Panc1 (cell line): Measurements from ENCODE around the gene PRKAG2. TPM values are rescaled to one million over a fixed set of nuclear protein-coding genes. Genes with fewer than 3 reads are reported as not detected.

Experiments used
- ATAC-seq: fragments of 200-7000 bp; cut with Tn5 transposase; 2 replicates; pipeline ENCODE4 v1.9.1; 2020; ENCODE audit warnings: mild to moderate bottlenecking, moderate library complexity
- BruUV-seq: library from RNA; stranded (reverse); fragments of 400-500 nt; replicated peaks from 2 replicates; lab custom pipeline; 2021; lab: Mats Ljungman, UMichigan
- CTCF ChIA-PET: fragments of 300-600 bp; sonication (Branson Sonifier 250); formaldehyde crosslinking; loops from one replicate; lab custom pipeline; 2022; ENCODE audit warnings: antibody characterized with exemption; lab: Charles Lee
- POLR2A ChIA-PET: fragments of 300-600 bp; sonication (Branson Sonifier 250); formaldehyde crosslinking; loops from one replicate; lab custom pipeline; 2022; ENCODE audit warnings: antibody characterized with exemption; lab: Charles Lee
- DNase-seq: peaks from one replicate; pipeline ENCODE4 v3.0.0-alpha.2; 2010; ENCODE audit warnings: low read depth, low spot score
- H3K27ac ChIP-seq: 2 replicates; pipeline ENCODE4 v1.5.1; 2011; ENCODE audit warnings: mild to moderate bottlenecking, low read length, inconsistent platforms
- H3K27me3 ChIP-seq: fragments of 200-500 bp; sonication (Bioruptor generic); 2 replicates; pipeline ENCODE4 v1.6.0; 2014; ENCODE audit warnings: low read length, inconsistent platforms; ENCODE audit not compliant: control insufficient read depth, insufficient read depth
- H3K36me3 ChIP-seq: fragments of 200-500 bp; sonication (Bioruptor generic); 2 replicates; pipeline ENCODE4 v1.5.1; 2014; ENCODE audit warnings: inconsistent platforms, mild to moderate bottlenecking, low read length, moderate library complexity; ENCODE audit not compliant: control insufficient read depth, insufficient read depth
- H3K4me1 ChIP-seq: 2 replicates; pipeline ENCODE4 v1.5.1; 2011; ENCODE audit warnings: inconsistent platforms, mild to moderate bottlenecking, low read length, moderate library complexity; ENCODE audit not compliant: control insufficient read depth, insufficient read depth
- H3K4me3 ChIP-seq, 2 experiments: 2 replicates each; pipeline ENCODE4 v1.5.1; 2011 to 2012; ENCODE audit warnings: low read depth in 2 of 2, low read length in 2 of 2, mild to moderate bottlenecking in 2 of 2, inconsistent platforms in 1 of 2, moderate library complexity in 1 of 2
- H3K9me3 ChIP-seq: fragments of 200-500 bp; sonication (Bioruptor generic); 2 replicates; pipeline ENCODE4 v1.5.1; 2014; ENCODE audit warnings: low read depth, mild to moderate bottlenecking, inconsistent platforms, low read length, moderate library complexity; ENCODE audit not compliant: control insufficient read depth, insufficient read depth
- SIN3A ChIP-seq: IDR thresholded peaks from 2 replicates; pipeline ENCODE4 v1.6.1; 2012; ENCODE audit warnings: low read depth, mild to moderate bottlenecking, low read length, moderate library complexity, borderline replicate concordance; ENCODE audit not compliant: insufficient read depth
- TCF7L2 ChIP-seq: IDR thresholded peaks from 2 replicates; pipeline ENCODE4 v1.6.1; 2011; ENCODE audit warnings: mild to moderate bottlenecking, low read depth, low read length, inconsistent platforms
- in situ Hi-C: cut with HindIII; loops from 2 replicates; pipeline ENCODE4 v1.10.0; 2016; ENCODE audit warnings: low sequenced_read_pairs, low pct_unique_long_range_greater_than_20kb
- intact Hi-C: fragments of 100-400 bp; cut with micrococcal nuclease; formaldehyde crosslinking; loops from one replicate; pipeline ENCODE4 v1.10.0; 2022; ENCODE audit not compliant: unreplicated experiment
- total RNA-seq: library from RNA; stranded (reverse); gene quantifications from one replicate; pipeline ENCODE4 v1.2.1, GENCODE V29; 2021; ENCODE audit not compliant: unreplicated experiment
- TF ChIP-seq, protein P1 (sequence below): fragments of 450-650 bp; IDR thresholded peaks from 2 replicates; pipeline ENCODE4 v1.5.1; 2017; ENCODE audit warnings: mild to moderate bottlenecking
- TF ChIP-seq, protein P2 (sequence below), 2 experiments: IDR thresholded peaks; 2 replicates each; pipeline ENCODE4 v1.6.1; 2011 to 2012; ENCODE audit warnings: low read depth in 2 of 2, control low read depth in 1 of 2, low read length in 1 of 2, mild to moderate bottlenecking in 1 of 2, moderate library complexity in 1 of 2; ENCODE audit not compliant: insufficient read depth in 1 of 2

The PRKAG2 gene
- total RNA-seq, 1 experiment from 2014 or later: 71.6 TPM

DNA sequence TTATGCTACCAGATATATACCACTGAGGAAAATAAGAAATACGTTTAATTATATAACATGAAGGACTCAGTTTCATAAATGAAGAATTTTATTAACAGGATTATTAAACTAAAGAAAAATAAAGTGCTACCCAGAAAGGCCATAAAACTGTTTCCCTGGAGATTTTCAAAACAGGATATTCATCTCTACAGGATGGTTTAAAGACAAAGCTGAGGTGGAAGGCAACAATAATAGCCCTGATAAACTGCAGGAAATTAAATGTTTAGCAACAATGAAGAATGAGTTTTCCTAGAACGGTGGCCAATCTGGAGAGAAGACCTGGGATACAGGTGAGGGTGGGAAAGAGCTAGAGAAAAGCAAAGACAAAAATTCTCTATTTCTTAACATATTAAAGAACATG, 369.1 kb downstream of the PRKAG2 start:
- in situ Hi-C loops: no loop called here
- ChIA-PET POLR2A (no interaction called here), CTCF (interaction anchor here (0.7 to 1.0 kb wide), 2 partner anchors 9 to 51 kb away, joined by 4 to 6 read pairs; no protein-coding TSS in a partner anchor)
- Histone ChIP-seq H3K27ac (no peak overlapping the region), H3K36me3 (no peaks in the 10 kb centered on the region), H3K4me3 (no peak overlapping the region), H3K27me3 (no peaks in the 10 kb centered on the region), H3K4me1 (peaks cover 76% of the 10 kb centered on the region), H3K9me3 (no peaks in the 10 kb centered on the region)
- TF ChIP-seq SIN3A (no peak), TCF7L2 (no peak)
- ATAC-seq (no peak), DNase-seq (no peak)
- no TSS peak for BruUV-seq
- intact Hi-C loops: no loop called here

DNA sequence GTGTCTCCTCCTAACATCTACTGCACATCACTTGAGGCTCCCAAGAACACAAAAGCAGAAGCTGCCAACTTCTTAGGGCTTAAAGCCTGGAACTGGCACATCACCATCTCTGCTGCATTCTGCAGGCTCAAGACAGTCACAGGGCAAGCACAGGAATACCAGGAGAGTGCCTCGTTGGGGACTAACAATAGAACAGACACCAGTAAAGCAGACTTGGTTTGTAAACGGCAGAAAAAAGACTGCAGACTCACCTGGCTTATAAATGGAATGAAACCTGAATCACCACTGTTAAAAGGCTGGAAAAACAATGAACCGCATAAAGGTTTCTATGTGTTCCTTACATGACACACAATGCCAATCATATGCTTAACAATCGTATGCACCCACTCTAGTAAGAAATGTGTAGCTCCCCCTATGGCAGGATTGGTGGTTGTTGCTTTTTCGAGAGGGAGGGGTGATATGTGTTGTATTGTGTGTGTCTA, 370.0 kb downstream of the PRKAG2 start:
- no TSS peak for BruUV-seq
- Histone ChIP-seq H3K36me3 (no peaks in the 10 kb centered on the region), H3K27ac (0 out of 2 replicates have a peak overlapping the region, but pooled peaks have one; percentile 12), H3K4me1 (peaks cover 75% of the 10 kb centered on the region), H3K9me3 (no peaks in the 10 kb centered on the region), H3K27me3 (no peaks in the 10 kb centered on the region), H3K4me3 (no peak overlapping the region)
- in situ Hi-C loops: no loop called here
- ATAC-seq (peak; percentile 73), DNase-seq (no peak)
- TF ChIP-seq, protein P1, sequence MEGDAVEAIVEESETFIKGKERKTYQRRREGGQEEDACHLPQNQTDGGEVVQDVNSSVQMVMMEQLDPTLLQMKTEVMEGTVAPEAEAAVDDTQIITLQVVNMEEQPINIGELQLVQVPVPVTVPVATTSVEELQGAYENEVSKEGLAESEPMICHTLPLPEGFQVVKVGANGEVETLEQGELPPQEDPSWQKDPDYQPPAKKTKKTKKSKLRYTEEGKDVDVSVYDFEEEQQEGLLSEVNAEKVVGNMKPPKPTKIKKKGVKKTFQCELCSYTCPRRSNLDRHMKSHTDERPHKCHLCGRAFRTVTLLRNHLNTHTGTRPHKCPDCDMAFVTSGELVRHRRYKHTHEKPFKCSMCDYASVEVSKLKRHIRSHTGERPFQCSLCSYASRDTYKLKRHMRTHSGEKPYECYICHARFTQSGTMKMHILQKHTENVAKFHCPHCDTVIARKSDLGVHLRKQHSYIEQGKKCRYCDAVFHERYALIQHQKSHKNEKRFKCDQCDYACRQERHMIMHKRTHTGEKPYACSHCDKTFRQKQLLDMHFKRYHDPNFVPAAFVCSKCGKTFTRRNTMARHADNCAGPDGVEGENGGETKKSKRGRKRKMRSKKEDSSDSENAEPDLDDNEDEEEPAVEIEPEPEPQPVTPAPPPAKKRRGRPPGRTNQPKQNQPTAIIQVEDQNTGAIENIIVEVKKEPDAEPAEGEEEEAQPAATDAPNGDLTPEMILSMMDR: peak; percentile 51
- TF ChIP-seq SIN3A: no peak
- TF ChIP-seq, protein P2, sequence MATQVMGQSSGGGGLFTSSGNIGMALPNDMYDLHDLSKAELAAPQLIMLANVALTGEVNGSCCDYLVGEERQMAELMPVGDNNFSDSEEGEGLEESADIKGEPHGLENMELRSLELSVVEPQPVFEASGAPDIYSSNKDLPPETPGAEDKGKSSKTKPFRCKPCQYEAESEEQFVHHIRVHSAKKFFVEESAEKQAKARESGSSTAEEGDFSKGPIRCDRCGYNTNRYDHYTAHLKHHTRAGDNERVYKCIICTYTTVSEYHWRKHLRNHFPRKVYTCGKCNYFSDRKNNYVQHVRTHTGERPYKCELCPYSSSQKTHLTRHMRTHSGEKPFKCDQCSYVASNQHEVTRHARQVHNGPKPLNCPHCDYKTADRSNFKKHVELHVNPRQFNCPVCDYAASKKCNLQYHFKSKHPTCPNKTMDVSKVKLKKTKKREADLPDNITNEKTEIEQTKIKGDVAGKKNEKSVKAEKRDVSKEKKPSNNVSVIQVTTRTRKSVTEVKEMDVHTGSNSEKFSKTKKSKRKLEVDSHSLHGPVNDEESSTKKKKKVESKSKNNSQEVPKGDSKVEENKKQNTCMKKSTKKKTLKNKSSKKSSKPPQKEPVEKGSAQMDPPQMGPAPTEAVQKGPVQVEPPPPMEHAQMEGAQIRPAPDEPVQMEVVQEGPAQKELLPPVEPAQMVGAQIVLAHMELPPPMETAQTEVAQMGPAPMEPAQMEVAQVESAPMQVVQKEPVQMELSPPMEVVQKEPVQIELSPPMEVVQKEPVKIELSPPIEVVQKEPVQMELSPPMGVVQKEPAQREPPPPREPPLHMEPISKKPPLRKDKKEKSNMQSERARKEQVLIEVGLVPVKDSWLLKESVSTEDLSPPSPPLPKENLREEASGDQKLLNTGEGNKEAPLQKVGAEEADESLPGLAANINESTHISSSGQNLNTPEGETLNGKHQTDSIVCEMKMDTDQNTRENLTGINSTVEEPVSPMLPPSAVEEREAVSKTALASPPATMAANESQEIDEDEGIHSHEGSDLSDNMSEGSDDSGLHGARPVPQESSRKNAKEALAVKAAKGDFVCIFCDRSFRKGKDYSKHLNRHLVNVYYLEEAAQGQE (IDR thresholded peaks at IDR 0.05; ENCODE audit: insufficient read depth in 1 of 2, low read depth in 2 of 2, low read length in 1 of 2): no peak
- intact Hi-C loops: no loop called here
- ChIA-PET POLR2A (no interaction called here), CTCF (interaction anchor here (1.0 kb wide), 1 partner anchor 8 kb away, joined by 6 read pairs; no protein-coding TSS in a partner anchor)

Other genes with a start within 250 kb of the PRKAG2 start
- not detected for gene GALNTL5, start 79.3 kb upstream of the PRKAG2 start, total RNA-seq
- 48.7 TPM for gene GALNT11, start 148.6 kb upstream of the PRKAG2 start, total RNA-seq